SHP77 treated with DMSO at 0.1 percent for 48 hours (cell line): ENCODE results near the gene RHOH.

ENCODE experiments used
- DNase-seq: peaks from one replicate; lab custom pipeline; 2025; lab: John Stamatoyannopoulos, UW

Gene RHOH

GRCh38 chr4:40238008-40238699, 41.3 kb downstream of the RHOH start:
- no peak for DNase-seq

- DNase-seq, result no peak
These were observed 42.1 kb downstream of the RHOH start for GRCh38 chr4:40238700-40239548.

DNA sequence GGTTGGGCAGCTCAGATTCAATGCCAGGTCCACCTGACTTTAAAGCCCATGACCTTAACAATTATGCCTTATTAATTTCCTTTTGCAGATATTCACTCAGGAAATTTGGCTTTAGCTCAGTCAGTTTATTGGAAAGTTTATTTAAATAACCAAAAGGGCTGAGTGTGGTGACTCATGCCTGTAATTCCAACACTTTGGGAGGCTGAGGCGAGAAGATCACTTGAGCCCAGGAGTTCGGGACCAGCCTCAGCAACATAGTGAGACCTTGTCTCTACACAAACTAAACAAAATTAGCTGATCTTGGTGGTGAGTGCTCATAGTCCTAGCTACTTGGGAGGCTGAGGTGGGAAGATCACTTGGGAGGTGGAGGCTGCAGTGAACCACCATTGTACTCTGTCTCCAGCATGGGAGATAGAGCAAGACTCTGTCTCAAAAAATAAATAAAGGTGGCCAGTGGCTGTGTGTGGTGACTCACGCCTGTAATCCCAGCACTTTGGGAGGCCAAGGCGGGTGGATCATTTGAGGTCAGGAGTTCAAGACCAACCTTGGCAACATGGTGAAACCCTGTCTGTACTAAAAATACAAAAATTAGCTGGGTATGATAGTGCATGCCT, 43.3 kb downstream of the RHOH start:
- no peak for DNase-seq

- DNase-seq, result no peak
These were observed 44.2 kb downstream of the RHOH start for GRCh38 chr4:40241026-40241425.

- no peak for DNase-seq
These were observed 45.1 kb downstream of the RHOH start for GRCh38 chr4:40241941-40242340.

- DNase-seq, result no peak
These were observed 46.6 kb downstream of the RHOH start for GRCh38 chr4:40243386-40243948.

- no peak for DNase-seq
These were observed 47.8 kb downstream of the RHOH start for GRCh38 chr4:40244606-40245005.

DNA sequence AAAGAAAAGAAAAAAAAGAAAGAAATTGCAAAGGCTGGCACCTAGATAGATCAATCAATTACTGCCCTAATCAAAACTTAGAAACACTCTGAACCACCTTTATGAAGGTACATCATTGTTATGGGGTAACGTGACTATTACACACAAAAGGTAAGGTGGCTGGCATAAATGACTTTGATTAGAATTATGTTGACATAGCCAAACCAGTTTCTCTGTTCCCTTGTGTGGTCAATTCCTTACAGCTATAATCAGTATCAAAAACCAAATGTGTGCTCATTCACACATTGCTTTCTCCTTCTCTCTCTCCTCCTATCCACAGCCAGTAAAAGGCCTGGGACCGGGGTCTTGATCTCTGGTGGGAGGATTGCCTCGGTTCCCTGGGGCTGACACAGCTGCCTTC, 48.7 kb downstream of the RHOH start:
- no peak for DNase-seq

DNA sequence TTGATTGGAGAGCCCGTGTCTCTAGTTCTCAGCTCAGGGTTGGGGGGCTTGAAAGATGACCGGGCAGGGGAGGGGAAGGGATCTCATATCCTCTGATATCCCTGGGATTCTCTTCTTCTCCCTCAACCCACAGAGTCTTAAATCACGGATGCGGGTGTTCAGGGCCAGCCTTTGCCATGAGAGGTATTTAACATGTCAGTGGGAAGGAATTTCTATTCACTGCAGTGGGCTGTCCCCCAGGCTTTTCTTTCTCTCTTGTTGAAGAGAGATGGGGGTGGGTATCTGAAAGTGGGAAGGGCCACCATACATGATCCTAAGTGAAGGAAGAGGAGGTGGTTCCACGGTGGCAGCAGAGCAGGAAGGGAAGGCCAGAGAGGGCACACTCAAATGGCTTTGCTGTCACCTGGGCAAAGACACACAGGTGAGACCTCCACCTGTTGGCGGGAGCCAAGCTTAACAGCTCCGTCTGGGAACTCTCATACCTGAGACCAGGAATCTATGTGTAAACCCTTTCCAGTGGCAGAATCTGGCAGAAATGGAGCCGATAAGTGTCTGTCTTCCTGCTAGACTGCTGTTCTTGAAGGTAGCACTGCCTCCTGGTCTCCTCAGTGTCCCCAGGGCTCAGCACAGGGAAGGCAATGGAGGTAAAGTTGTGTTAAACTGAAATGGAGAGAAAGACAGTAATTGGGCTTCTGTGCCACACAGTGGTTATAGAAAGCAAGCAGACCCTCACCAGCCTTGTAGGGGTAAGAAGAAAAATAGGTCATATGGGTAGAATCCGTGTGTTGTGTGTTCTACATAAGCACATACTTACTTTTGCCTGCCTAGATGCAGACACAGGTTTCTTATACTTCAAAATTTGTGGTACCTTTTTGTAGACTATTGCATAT, 49.4 kb downstream of the RHOH start:
- DNase-seq, result no peak

GRCh38 chr4:40246938-40247337, 50.1 kb downstream of the RHOH start:
- no peak for DNase-seq

GRCh38 chr4:40247350-40247749, 50.5 kb downstream of the RHOH start:
- no peak for DNase-seq

GRCh38 chr4:40251366-40251765, 54.5 kb downstream of the RHOH start:
- no peak for DNase-seq

DNA sequence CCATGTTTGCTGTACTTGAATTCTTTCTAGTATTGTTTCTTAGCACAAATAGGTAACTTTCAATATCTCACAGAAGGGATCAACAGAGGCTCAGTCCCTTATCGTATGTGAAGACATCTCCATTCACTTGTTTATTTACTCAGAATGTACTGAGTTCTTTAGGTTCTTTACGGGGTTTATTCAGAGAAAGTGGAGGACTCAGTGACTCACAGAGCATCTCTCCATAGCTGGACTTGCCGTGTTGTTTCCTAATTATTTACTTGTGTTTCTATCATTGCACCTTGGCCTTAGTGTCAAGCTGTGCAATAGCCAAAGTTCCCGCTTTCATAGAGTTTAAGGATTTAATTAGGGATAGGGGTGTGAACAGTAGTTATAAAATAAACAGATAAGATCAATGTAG, 57.1 kb downstream of the RHOH start:
- DNase-seq, result no peak

GRCh38 chr4:40254608-40255392, 58.0 kb downstream of the RHOH start:
- no peak for DNase-seq

DNA sequence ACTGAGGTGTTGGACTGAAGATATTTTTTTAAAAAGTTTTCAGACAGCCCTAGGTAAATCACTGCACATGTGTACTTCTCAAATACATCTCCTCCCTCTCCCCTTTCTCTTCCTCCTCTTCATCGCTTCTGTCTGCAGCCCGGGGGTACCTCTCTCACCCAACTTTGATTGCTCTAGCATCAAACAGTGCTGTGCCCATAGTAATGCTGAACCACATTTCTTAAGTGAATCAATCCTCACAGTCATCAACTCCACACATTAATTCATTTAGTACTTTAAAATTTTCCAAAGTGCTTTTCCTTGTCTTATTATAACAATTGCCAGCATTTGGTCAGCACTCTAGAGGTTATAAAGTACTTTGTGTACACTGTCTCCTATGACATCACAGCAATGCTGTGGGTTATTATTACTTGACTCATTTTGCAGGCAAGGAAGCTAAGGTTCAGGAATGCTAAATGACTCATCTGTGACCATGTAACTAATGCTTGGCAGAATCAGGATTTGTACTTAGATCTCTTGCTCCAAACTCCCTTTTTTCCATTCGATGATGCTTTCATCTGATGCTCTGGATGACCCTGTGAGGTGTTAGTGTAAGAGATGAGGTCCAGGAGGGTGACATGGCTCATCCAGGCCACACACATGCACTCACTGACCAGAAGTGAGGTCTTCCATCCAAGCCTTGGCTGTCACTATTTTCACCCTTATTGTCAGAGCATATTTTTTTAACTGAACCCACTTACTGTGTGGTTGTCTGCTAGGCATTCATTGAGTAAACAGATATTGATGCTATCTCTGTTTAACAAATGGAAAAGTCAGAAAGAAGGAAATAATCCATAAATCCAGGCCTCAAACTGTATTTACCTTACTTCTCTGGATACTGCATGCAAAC, 58.8 kb downstream of the RHOH start:
- no peak for DNase-seq

- no peak for DNase-seq
These were observed 59.5 kb downstream of the RHOH start for GRCh38 chr4:40256329-40256728.

DNA sequence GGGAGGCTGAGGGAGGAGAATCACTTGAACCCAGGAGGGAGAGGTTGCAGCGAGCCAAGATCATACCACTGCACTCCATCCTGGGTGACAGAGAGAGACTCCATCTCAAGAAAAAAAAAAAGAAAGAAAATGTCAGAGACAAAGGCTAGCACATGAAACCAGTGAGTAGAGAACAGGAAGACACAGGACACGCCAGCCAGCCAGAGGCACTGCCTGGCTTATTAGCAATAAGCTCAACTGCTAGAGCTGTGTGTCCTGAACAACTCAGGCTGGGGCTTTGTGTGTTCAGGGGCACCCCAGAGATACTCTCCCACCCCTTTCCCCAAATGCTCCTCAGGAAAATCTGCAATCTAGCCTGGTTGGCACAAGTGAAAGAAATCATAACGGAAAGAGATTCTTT, 60.0 kb downstream of the RHOH start:
- no peak for DNase-seq

- DNase-seq, result no peak
These were observed 61.8 kb downstream of the RHOH start for GRCh38 chr4:40258627-40259026.

DNA sequence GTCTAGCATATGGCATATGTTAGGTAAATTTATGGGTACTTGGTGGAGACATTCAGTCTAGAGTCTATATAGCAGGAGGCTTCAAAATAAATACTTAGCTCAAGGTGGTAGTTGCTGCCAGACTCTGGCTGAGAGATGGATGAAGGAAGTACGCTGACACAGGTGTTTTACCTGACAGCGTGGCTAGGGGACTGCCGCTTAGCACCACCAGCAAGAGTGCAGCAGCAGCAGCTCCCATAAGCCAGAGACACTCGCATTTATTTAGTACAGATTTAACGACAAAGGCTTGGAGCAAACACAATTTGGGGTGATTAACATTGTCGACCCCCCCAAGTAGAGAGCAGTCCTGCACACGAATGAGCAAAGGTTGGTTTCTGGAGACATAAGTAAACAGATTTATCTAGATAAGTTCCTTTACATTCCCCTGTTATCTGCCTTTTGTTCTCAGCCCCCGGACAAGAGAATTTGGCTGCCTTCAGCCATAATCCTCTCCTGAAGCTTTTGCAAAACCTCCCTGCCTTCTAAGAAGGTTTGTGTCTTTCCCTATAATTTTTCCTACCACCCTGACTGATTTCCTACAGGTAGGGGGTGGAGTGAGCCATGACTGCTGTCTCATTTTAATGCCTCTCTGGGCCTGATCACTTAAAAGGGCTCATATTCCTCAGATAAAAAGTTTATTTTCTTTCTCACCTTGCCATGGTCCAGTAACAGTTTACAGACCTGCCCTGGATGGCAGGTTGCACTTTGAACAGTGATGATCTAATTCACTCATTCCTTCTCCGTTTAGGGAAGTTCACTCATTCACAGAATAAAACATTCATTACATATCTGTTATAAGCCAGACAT, 64.6 kb downstream of the RHOH start:
- DNase-seq, result no peak
